ENCODE measurements around the gene KIF12.

Gene KIF12

GRCh38 chr9:114123031-114123977 lies 24.2 kb upstream of the KIF12 start:
- no peak for DNase-seq

GRCh38 chr9:114122136-114123027 lies 23.3 kb upstream of the KIF12 start:
- DNase-seq = no peak

- DNase-seq = no peak
Observed at GRCh38 chr9:114121227-114122135, 22.4 kb upstream of the KIF12 start.

- DNase-seq = no peak
Observed at GRCh38 chr9:114120192-114121014, 21.3 kb upstream of the KIF12 start.

GRCh38 chr9:114119242-114120191 lies 20.4 kb upstream of the KIF12 start:
- DNase-seq = no peak

- peak; percentile 10 to 56 for DNase-seq
Observed at GRCh38 chr9:114117996-114118830, 19.1 kb upstream of the KIF12 start.

GRCh38 chr9:114117614-114117995 lies 18.5 kb upstream of the KIF12 start:
- no peak for DNase-seq

- no peak for DNase-seq
Observed at GRCh38 chr9:114116126-114116747, 17.1 kb upstream of the KIF12 start.

- no peak for DNase-seq
Observed at GRCh38 chr9:114115654-114116125, 16.6 kb upstream of the KIF12 start.

- no peak for DNase-seq
Observed at GRCh38 chr9:114114364-114114763, 15.3 kb upstream of the KIF12 start.

- no peak for DNase-seq
Observed at GRCh38 chr9:114112778-114113584, 13.9 kb upstream of the KIF12 start.

- no peak for DNase-seq
Observed at GRCh38 chr9:114112325-114112724, 13.2 kb upstream of the KIF12 start.

- no peak for DNase-seq
Observed at GRCh38 chr9:114110180-114110579, 11.1 kb upstream of the KIF12 start.

GRCh38 chr9:114109124-114109523 lies 10.0 kb upstream of the KIF12 start:
- no peak for DNase-seq

GRCh38 chr9:114108016-114108833 lies 9.1 kb upstream of the KIF12 start:
- DNase-seq = peak; percentile 35 to 65

GRCh38 chr9:114107286-114108001 lies 8.4 kb upstream of the KIF12 start:
- DNase-seq = no peak

All from NCI-H2081 (cell line).